B cell (primary cell): Measurements from ENCODE around the gene FKRP. TPM values are rescaled to one million over a fixed set of nuclear protein-coding genes. Genes with fewer than 3 reads are reported as not detected.
"Not testable (repeated sequence)": the region's sequence is repeated elsewhere in the genome, so short reads cannot be mapped to it uniquely, and the experiment has no call there.

Experiments
- ATAC-seq: fragments of 200-7000 bp; cut with Tn5 transposase; one replicate; pipeline ENCODE4 v1.10.0; 2021; ENCODE audit warnings: low read depth, mild to moderate bottlenecking, moderate number of reproducible peaks, moderate library complexity
- CTCF ChIA-PET: fragments of 350-600 bp; sonication (Branson Sonifier 250); formaldehyde crosslinking; loops from one replicate; lab custom pipeline; 2021; ENCODE audit warnings: antibody characterized with exemption, inconsistent platforms; lab: Charles Lee
- POLR2A ChIA-PET: fragments of 350-600 bp; sonication (Branson Sonifier 250); formaldehyde crosslinking; loops from one replicate; lab custom pipeline; 2021; ENCODE audit warnings: antibody characterized with exemption; lab: Charles Lee
- DNase-seq: peaks from one replicate; pipeline ENCODE4 v3.0.0; 2013
- H2AFZ ChIP-seq: 2 replicates; pipeline ENCODE4 v1.6.1; 2012; ENCODE audit warnings: mild to moderate bottlenecking, low read depth, low read length; ENCODE audit not compliant: insufficient read depth, poor library complexity, severe bottlenecking
- H3K27ac ChIP-seq, 2 donors: 1 replicate in 1 of 2; 2 replicates in 1 of 2; pipeline ENCODE4 v1.5.1; 2012 to 2013; ENCODE audit warnings: low read length in 2 of 2, mild to moderate bottlenecking in 2 of 2, moderate library complexity in 1 of 2
- H3K27me3 ChIP-seq, 4 experiments: fragments of 200-600 bp in 1 of 4; sonication (generic) in 1 of 4; replicated peaks in 1 of 4; 1 replicate in 2 of 4; 2 replicates in 2 of 4; pipeline versions ENCODE4 v1.6.1 to v1.7.0; 2013 to 2016; ENCODE audit warnings: low read length in 3 of 4, mild to moderate bottlenecking in 2 of 4, mixed read lengths in 1 of 4, moderate library complexity in 1 of 4; ENCODE audit not compliant: insufficient read depth in 4 of 4, control insufficient read depth in 3 of 4; ENCODE audit errors: control extremely low read depth in 1 of 4
- H3K36me3 ChIP-seq, 2 experiments: replicated peaks in 1 of 2; 1 replicate in 1 of 2; 2 replicates in 1 of 2; pipeline versions ENCODE4 v1.6.1 to v1.7.1; 2013; ENCODE audit warnings: low read length in 1 of 2; ENCODE audit not compliant: insufficient read depth in 2 of 2, control insufficient read depth in 1 of 2; ENCODE audit errors: control extremely low read depth in 1 of 2, extremely low read depth in 1 of 2
- H3K4me1 ChIP-seq, 2 donors: fragments of 200-600 bp in 1 of 2; sonication (generic) in 1 of 2; 1 replicate in 1 of 2; 2 replicates in 1 of 2; pipeline versions ENCODE4 v1.5.1 to v1.6.1; 2013 to 2017; ENCODE audit warnings: low read length in 2 of 2; ENCODE audit not compliant: control insufficient read depth in 2 of 2, insufficient read depth in 2 of 2
- H3K4me2 ChIP-seq: replicated peaks from 2 replicates; pipeline ENCODE3; 2012; ENCODE audit warnings: mild to moderate bottlenecking, low read depth, low read length; ENCODE audit not compliant: poor library complexity, severe bottlenecking
- H3K4me3 ChIP-seq, 5 experiments: fragments of 200-600 bp in 1 of 5; sonication (generic) in 1 of 5; 1 replicate in 3 of 5; 2 replicates in 2 of 5; pipeline versions ENCODE4 v1.5.1 to v1.7.0; 2011 to 2016; ENCODE audit warnings: low read length in 4 of 5, mild to moderate bottlenecking in 4 of 5, low read depth in 2 of 5, control low read depth in 1 of 5, moderate library complexity in 1 of 5; ENCODE audit not compliant: insufficient read depth in 1 of 5; ENCODE audit errors: control extremely low read depth in 1 of 5, extremely low read depth in 1 of 5
- H3K79me2 ChIP-seq: fragments of 200-600 bp; sonication (generic); one replicate; pipeline ENCODE4 v1.6.0; 2016; ENCODE audit warnings: low read length; ENCODE audit not compliant: control insufficient read depth, insufficient read depth
- H3K9ac ChIP-seq: fragments of 200-600 bp; sonication (generic); 2 replicates; pipeline ENCODE4 v1.6.1; 2017; ENCODE audit warnings: mild to moderate bottlenecking, low read length, moderate library complexity
- H3K9me3 ChIP-seq, 3 donors: one replicate each; pipeline versions ENCODE4 v1.6.1 to v1.7.1; 2013; ENCODE audit warnings: low read length in 2 of 3; ENCODE audit not compliant: control insufficient read depth in 2 of 3, insufficient read depth in 1 of 3; ENCODE audit errors: control extremely low read depth in 1 of 3
- H4K20me1 ChIP-seq: 2 replicates; pipeline ENCODE4 v1.6.0; 2012; ENCODE audit warnings: mild to moderate bottlenecking, low read length; ENCODE audit not compliant: insufficient read depth, control insufficient read depth, poor library complexity, severe bottlenecking
- H3K27ac Mint-ChIP-seq: one replicate; pipeline ENCODE4 v1.8.0; 2021; ENCODE audit warnings: mixed read lengths
- H3K27me3 Mint-ChIP-seq: one replicate; pipeline ENCODE4 v1.8.0; 2021; ENCODE audit warnings: mixed read lengths
- H3K4me1 Mint-ChIP-seq: one replicate; pipeline ENCODE4 v1.8.0; 2021; ENCODE audit warnings: mixed read lengths
- H3K4me3 Mint-ChIP-seq: one replicate; pipeline ENCODE4 v1.8.0; 2021; ENCODE audit warnings: mixed read lengths
- H3K9me3 Mint-ChIP-seq: one replicate; pipeline ENCODE4 v1.8.0; 2022; ENCODE audit warnings: mixed read lengths; ENCODE audit not compliant: insufficient read depth
- EZH2 ChIP-seq: IDR thresholded peaks from 2 replicates; pipeline ENCODE4 v1.6.1; 2012; ENCODE audit warnings: borderline replicate concordance, low read depth, mild to moderate bottlenecking, moderate library complexity, low read length; ENCODE audit not compliant: insufficient read depth, poor library complexity, severe bottlenecking
- WGBS: methylation state at CpG from one replicate; pipeline ENCODE4 v1.1.5; 2013; ENCODE audit warnings: missing lambda C conversion rate; ENCODE audit not compliant: insufficient coverage; 5-methylcytosine and 5-hydroxymethylcytosine counted together
- intact Hi-C: fragments of 100-400 bp; cut with micrococcal nuclease; formaldehyde crosslinking; loops from one replicate; pipeline ENCODE4 v1.10.0; 2022
- polyA plus RNA-seq: library from polyadenylated mRNA; depleted of rRNA; stranded (reverse); fragments of >200 nt; gene quantifications from 2 replicates; pipeline ENCODE4 v1.2.3, GENCODE V29; 2012
- total RNA-seq, 2 donors: library from RNA; stranded (reverse); fragments of 120-200 nt in 1 of 2; gene quantifications; 1 replicate in 1 of 2; 2 replicates in 1 of 2; pipeline versions ENCODE4 v1.2.3 to v1.2.4, GENCODE V29; 2013 to 2022
- TF ChIP-seq, protein P1 (sequence below): fragments of 200-600 bp; IDR thresholded peaks from one replicate; pipeline ENCODE4 v1.8.0; 2022; ENCODE audit warnings: antibody characterized with exemption, mild to moderate bottlenecking

FKRP gene
- total and polyA plus RNA-seq, 2 donors (not counting 1 experiment from before 2014, with no cell fraction given), result 30.2 to 38.8 TPM

DNA sequence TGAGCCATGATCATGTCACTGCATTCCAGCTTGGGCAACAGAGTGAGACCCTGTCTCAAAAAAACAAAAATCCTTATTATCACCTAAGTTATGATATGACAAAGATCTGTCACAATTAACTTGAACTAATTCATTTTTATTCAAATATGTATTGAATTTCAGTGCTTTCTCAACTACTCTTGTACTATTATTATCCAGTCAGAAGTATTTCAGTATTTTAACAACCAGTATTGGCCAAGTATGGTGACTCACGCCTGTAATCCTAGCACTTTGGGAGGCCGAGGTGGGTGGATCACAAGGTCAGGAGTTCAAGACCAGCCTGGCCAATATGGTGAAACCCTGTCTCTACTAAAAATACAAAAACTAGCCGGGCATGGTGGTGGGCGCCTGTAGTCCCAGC lies 15.0 kb downstream of the FKRP start:
- H3K27ac Mint-ChIP-seq, H3K27me3 Mint-ChIP-seq, H2AFZ ChIP-seq, ATAC-seq, H3K27ac ChIP-seq, H3K4me1 ChIP-seq, H3K4me1 Mint-ChIP-seq, H3K79me2 ChIP-seq, H3K9me3 ChIP-seq, H3K9ac ChIP-seq, H3K4me3 ChIP-seq, DNase-seq, H3K36me3 ChIP-seq, POLR2A ChIA-PET, intact Hi-C loops, H3K4me2 ChIP-seq, H3K9me3 Mint-ChIP-seq, H3K4me3 Mint-ChIP-seq, H3K27me3 ChIP-seq: not testable (repeated sequence)
- WGBS, result no CpG with 5 or more reads among the region's 4 CpGs
- peaks cover 16% of the 10 kb centered on the region for H4K20me1 ChIP-seq
- CTCF ChIA-PET, result interaction anchor here (1.3 kb wide), 1 partner anchor 80 kb away, joined by 10 read pairs; no protein-coding TSS in a partner anchor

- intact Hi-C loops, result no loop called here
- TF ChIP-seq, protein P1, sequence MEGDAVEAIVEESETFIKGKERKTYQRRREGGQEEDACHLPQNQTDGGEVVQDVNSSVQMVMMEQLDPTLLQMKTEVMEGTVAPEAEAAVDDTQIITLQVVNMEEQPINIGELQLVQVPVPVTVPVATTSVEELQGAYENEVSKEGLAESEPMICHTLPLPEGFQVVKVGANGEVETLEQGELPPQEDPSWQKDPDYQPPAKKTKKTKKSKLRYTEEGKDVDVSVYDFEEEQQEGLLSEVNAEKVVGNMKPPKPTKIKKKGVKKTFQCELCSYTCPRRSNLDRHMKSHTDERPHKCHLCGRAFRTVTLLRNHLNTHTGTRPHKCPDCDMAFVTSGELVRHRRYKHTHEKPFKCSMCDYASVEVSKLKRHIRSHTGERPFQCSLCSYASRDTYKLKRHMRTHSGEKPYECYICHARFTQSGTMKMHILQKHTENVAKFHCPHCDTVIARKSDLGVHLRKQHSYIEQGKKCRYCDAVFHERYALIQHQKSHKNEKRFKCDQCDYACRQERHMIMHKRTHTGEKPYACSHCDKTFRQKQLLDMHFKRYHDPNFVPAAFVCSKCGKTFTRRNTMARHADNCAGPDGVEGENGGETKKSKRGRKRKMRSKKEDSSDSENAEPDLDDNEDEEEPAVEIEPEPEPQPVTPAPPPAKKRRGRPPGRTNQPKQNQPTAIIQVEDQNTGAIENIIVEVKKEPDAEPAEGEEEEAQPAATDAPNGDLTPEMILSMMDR, result no peak
- no peak for TF ChIP-seq EZH2
- Mint-ChIP-seq H3K27ac (no peak overlapping the region), H3K27me3 (no peaks in the 10 kb centered on the region), H3K9me3 (no peaks in the 10 kb centered on the region), H3K4me1 (peaks cover 2% of the 10 kb centered on the region), H3K4me3 (no peak overlapping the region)
- no peaks in the 10 kb centered on the region for H3K36me3 ChIP-seq
- no peak overlapping the region for H2AFZ ChIP-seq
- peaks cover 15% of the 10 kb centered on the region for H4K20me1 ChIP-seq
- 91% methylated on average over 2 of the region's 5 CpGs for WGBS
- H3K27me3 ChIP-seq, result no peaks in the 10 kb centered on the region
- ATAC-seq (no peak), DNase-seq (no peak)
- no peak overlapping the region for H3K4me2 ChIP-seq
- peaks cover 0 to 5% of the 10 kb centered on the region in 2 donors for H3K4me1 ChIP-seq
- peaks cover 8% of the 10 kb centered on the region for H3K79me2 ChIP-seq
- ChIA-PET POLR2A (no interaction called here), CTCF (interaction anchor here (1.3 kb wide), 1 partner anchor 79 kb away, joined by 10 read pairs; no protein-coding TSS in a partner anchor)
- H3K9me3 ChIP-seq, result peaks cover 0 to under 1% (median 0%) of the 10 kb centered on the region in 3 donors
- no peak overlapping the region for H3K9ac ChIP-seq
- no peak overlapping the region for H3K4me3 ChIP-seq
- no peak overlapping the region for H3K27ac ChIP-seq
Measured at GRCh38 chr19:46761418-46761831, 15.6 kb downstream of the FKRP start.
